Fibroblast of skin of left biceps (primary cell): ENCODE results near the gene SEC23A.
"Not testable (repeated sequence)": the region's sequence is repeated elsewhere in the genome, so short reads cannot be mapped to it uniquely, and the experiment has no call there.

Source experiments
- DNase-seq, 2 experiments: peaks; one replicate each; pipeline ENCODE4 v3.0.0-alpha.2; 2013; ENCODE audit warnings: low read depth in 2 of 2

Gene SEC23A

DNA sequence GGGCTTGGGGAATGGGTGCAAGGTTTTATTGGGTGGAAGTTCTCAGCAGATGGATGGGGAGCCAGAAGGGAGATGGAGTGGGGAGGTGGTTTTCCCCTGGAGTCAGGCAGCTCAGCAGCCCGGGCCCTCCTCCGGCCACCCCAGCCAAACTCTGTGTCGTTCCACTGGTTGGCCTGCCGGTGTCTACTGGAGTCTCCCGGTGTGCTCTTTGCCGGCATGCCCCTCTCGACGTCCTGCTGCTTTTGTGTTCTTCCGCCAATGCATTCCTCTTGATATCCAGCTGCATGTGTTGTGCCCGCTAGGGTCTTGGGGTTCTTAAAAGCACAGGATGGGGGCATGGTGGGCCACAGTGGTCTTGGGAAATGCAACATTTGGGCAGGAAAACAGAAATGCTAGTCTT is 72.8 kb downstream of the SEC23A start:
- DNase-seq, result no peak

GRCh38 chr14:39029789-39030188 is 73.2 kb downstream of the SEC23A start:
- no peak for DNase-seq

GRCh38 chr14:39028620-39029019 is 74.4 kb downstream of the SEC23A start:
- no peak for DNase-seq

GRCh38 chr14:39025810-39026627 is 77.0 kb downstream of the SEC23A start:
- DNase-seq, result no peak

DNA sequence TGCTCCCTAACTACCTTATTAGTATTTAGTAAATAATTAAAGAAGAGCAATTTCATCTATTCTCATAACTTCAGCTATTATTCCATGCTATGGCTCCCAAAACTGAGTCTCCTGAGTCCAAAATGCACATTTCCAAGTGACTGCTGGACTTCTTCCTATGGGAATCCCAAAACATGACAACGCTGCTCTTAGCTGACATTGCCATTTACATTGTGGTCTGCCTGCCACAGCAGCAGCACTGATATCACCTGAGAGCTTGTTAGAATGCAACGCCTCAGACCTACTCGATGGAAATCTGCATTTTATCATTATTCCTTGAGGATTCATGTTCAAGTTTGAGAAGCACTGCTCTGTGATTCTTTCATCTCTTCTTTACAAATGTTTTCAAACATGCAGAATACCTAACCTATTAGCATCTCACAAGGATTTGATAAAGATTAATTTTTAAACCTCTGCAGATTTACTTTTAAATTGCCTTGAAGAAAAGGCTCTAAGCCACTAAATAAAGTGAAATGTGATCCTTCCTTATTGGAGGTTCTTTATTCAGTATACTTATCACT is 77.7 kb downstream of the SEC23A start:
- no peak for DNase-seq

DNA sequence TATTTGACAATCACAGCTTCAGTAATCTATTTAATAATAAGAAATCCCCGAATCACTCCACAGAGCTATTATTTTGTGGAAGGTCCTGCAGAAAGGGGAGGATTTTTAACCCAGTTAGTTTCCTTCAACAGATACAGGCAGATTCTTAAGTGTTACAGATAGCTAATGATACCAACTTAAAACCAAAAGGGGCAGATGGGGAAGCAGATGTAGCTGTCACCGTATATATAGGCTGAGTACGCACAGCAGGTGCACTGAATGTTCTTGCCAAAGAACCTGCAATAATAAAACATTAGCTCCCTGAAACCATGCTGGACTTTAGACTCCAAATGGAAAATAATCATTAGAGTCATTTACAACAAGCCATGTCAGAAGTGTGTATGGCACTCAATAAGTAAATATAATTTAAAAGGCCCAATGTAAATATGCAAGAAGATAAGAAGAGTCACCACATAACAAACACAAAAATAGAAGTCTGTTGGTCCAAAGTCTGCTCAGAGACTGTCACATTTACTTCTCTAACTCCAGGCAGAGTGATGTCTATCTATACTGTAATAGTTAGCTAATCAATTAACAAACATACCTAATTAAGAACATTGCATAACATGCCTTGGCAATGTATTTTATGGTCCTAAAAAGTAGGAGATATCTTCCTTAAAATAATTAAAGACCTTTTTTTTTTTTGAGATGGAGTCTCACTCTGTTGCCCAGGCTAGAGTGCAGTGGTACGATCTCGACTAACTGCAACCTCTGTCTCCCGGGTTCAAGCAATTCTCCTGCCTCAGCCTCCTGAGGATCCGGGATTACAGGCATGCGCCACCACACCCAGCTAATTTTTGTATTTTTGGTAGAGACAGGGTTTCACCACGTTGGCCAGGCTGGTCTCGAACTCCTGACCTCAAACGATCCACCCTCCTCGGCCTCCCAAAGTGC is 78.8 kb downstream of the SEC23A start:
- no peak for DNase-seq

GRCh38 chr14:39017096-39018016 is 85.7 kb downstream of the SEC23A start:
- DNase-seq, result not testable (repeated sequence)

DNA sequence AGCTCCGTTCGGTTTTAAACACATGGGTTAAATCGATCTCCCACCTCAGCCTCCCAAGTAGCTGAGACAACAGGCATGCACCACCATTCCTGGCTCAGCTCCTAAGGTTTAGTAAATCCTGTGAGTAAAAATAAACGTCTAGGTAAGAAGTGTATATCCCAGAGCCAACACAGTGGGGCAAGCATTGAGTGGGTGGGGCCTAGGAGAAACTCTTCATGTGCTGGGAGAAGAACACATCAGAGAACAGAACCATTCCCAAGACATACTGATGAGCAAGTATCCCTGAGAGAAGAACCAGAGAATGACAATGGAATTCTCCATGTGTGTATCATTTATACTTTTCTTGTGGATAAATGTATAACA is 86.3 kb downstream of the SEC23A start:
- DNase-seq, result no peak

- DNase-seq, result peak in 1 of 2 experiments; percentile 7
These were observed 87.0 kb downstream of the SEC23A start for GRCh38 chr14:39015964-39016577.

DNA sequence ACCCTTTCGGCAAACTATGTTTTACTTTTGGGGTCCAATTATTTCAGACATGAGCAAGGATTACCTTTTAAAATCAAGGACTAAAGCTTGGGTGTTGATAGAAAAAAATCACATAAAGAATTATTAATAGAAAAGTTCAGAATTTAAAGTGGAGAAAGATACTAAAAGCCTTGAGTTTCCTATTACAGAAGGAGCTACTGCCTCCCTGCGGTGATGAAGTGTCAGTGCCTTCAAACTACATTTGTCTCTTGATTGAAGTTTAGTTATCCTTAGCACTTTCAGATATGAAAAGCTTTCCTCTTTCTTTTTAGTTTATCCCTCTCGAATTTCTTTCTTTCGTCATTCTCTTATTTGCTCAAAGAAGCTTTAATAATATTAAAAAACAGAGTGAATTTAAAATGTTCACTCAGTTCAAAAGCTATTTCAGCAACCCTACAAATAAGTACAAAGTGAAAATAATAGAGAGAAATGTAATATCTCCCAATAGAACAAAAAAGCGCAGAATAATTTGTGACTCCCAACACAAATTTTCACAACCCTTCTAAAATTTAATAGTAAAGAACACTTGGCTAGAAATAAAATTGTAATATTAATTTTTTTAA is 87.6 kb downstream of the SEC23A start:
- peak in 1 of 2 experiments; percentile 13 for DNase-seq

GRCh38 chr14:39014460-39014859 is 88.6 kb downstream of the SEC23A start:
- no peak for DNase-seq

DNA sequence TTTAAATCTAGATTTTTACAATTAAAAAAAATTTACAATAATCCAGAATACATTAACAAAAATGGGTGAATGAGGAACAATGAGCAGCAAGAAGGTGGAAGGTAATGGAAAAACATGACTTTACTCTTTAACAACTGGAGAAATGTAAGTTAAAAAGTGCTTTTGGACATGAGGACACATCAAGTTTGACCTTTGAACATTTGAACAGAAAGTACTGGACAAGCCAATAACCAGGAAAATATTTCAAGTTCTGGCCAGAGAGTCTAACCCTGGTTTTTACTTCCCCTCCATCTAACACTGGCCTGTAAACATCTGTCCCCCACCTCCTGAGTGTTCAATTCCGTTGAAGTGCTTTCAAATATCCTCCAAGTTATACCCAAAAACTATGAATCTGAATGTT is 94.1 kb downstream of the SEC23A start:
- not testable (repeated sequence) for DNase-seq

DNA sequence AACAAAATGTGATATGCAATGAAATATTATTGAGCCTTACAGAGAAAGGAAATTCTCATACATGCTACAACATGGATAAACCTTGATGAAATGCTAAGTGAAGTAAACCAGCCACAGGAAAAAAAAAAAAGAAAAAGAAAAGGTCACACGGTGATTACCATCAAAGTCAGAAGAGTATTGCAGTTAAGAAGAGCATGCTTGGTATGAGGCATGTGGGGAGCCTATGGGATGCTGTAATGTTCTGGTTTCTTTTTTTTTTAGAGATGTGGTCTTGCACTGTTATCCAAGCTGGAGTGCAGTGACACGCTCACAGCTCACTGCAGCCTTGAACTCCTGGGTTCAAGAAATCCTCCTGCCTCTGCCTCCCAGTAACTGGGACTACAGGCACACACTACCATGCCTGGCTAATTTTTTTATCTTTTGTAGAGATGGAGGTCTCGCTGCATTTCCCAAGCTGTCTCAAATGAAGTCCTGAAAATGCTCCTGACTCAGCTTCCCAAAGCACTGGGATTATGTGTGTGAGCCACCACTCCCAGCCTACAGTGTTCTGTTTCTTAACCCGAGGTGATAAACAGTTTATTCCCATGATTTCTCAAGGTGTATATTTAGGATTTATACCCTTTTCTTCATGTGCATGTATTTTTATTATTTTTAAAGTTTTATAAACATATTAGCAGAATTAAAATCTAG is 96.2 kb downstream of the SEC23A start:
- DNase-seq, result peak in 1 of 2 experiments; percentile 2

DNA sequence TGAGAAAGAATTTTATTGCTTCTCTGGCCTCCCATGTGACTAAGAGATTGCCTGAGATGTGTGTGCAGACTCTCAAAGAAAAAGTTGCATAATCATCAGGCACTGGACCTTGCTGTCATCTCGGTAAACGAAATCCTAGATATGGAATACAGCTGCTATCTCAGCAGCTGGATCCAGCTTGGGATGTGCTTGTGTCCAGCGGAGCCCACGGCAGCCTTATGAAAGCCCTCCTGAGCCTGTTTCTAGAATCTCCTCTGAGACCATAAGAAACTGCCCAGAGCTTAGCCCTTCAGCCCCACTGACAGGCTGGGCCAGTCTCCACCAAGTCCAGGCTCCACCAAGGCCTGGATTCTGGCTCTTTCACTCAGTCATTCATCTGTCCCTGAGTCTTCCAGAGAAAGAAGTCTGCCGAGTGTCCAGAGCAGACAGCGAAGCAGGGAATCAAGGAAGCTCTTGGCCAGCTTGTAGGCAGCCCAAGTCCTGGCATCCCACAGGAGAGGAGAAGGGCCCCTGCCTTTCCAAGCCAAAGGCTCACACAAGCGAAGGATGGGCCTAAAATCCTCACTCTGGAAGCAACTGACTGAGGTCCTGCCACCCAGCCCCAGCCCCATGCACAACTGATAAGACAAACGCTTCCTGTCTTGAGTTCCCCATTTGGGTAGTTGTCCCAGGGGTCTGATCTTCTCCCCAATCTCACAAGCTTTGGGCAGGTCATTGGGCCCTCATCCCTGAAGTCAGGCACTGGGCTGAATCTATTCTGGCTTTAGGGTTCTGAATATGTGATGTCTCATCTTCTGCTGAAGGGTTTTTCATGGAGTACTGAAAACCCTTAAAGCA is 97.8 kb downstream of the SEC23A start:
- DNase-seq, result no peak

DNA sequence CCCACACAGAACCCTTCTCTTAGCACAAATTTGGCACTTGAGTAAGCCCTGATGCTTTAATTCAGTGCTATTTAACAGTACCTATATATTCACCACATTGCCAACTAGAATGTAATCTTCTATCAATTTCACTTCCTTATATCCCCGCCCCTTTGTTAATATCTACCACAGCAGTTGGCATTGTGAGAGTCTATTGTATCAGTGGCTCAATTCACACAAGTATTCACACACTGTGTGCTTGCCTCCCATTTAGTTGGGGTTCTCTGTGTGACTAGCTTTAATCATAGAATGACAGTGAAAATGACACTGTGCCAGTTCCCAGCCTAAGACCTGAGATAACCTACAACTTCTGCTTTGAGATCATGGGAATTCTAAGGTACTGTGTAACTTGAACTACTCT is 103.1 kb downstream of the SEC23A start:
- DNase-seq, result no peak

GRCh38 chr14:38994731-38995130 is 108.3 kb downstream of the SEC23A start:
- no peak for DNase-seq

DNA sequence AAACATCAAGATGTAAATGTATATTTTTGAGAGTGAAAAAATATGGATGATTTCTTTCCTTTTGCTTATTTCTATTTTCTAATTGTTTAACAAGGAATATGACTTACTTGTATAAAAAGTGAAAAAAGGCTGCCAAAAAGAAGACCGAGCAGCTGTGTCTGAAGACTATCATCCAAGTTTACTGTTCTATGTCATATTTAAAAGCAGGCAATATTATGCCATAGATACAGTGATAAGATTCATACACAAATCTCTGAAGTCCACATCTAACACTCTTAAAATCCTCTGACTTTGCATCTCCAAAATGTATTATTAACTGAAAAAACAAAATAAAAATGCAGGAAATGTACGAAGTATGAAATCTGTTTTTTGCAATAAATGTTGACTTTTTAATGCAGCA is 109.1 kb downstream of the SEC23A start:
- no peak for DNase-seq

DNA sequence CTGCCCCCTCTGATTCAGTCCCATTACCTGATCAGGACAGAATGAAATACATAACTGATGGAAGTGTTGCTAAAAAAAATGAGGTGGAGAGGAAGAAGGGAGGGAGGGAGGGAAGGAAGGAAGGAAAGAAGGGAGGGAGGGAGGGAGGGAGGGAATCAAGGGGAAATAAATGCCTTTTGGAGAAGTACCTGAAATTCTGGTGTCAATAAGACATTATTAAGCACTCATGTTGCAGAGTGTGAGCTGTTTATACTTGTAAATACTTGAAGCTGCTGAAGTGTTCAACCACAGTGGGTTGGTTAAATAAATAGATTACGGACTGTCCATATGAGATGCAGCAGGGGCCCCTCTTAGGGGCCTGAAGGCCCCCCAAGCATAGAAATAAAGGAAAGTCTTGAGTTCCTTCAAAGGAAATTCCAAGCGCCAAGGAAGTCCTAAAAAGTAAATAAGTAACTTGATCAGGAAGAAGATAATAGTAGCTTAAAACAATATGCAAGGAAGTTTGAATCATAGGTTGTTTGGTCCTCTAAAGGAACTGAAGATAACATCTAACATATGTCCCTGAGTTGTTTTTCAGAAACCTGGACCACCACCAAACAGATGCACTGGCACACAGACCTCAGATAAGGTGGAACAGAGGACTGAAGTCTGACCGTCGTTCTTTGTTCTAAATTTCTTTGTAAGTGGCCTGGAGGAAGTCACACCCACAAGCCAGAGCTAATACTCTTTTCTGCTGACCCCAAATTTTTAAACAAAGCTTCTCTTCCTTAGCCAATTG is 110.8 kb downstream of the SEC23A start:
- DNase-seq, result no peak
